Astrocyte of the spinal cord (primary cell): ENCODE measurements around the gene PDCD1LG2.

Experiments used
- DNase-seq: peaks from one replicate; pipeline ENCODE4 v3.0.0; 2011; ENCODE audit warnings: low read depth, low spot score
- H3K4me3 ChIP-seq: 2 replicates; pipeline ENCODE4 v1.5.1; 2011; ENCODE audit warnings: low read depth, mild to moderate bottlenecking, low read length, moderate library complexity
- in situ Hi-C: cut with HindIII; loops from 2 replicates; pipeline ENCODE4 v1.10.0; 2017; ENCODE audit warnings: low sequenced_read_pairs
- TF ChIP-seq, protein P1 (sequence below): IDR thresholded peaks from 2 replicates; pipeline ENCODE4 v1.5.1; 2012; ENCODE audit warnings: low read depth, mild to moderate bottlenecking, low read length, inconsistent platforms

PDCD1LG2 gene

GRCh38 chr9:5566054-5566618 is 55.8 kb downstream of the PDCD1LG2 start:
- TF ChIP-seq, protein P1, sequence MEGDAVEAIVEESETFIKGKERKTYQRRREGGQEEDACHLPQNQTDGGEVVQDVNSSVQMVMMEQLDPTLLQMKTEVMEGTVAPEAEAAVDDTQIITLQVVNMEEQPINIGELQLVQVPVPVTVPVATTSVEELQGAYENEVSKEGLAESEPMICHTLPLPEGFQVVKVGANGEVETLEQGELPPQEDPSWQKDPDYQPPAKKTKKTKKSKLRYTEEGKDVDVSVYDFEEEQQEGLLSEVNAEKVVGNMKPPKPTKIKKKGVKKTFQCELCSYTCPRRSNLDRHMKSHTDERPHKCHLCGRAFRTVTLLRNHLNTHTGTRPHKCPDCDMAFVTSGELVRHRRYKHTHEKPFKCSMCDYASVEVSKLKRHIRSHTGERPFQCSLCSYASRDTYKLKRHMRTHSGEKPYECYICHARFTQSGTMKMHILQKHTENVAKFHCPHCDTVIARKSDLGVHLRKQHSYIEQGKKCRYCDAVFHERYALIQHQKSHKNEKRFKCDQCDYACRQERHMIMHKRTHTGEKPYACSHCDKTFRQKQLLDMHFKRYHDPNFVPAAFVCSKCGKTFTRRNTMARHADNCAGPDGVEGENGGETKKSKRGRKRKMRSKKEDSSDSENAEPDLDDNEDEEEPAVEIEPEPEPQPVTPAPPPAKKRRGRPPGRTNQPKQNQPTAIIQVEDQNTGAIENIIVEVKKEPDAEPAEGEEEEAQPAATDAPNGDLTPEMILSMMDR = no peak
- no peak overlapping the region for H3K4me3 ChIP-seq
- no peak for DNase-seq
- in situ Hi-C loops = no loop called here

GRCh38 chr9:5568868-5569267 is 58.5 kb downstream of the PDCD1LG2 start:
- DNase-seq = no peak
- TF ChIP-seq, protein P1 = no peak
- H3K4me3 ChIP-seq = no peak overlapping the region
- in situ Hi-C loops = no loop called here

DNA sequence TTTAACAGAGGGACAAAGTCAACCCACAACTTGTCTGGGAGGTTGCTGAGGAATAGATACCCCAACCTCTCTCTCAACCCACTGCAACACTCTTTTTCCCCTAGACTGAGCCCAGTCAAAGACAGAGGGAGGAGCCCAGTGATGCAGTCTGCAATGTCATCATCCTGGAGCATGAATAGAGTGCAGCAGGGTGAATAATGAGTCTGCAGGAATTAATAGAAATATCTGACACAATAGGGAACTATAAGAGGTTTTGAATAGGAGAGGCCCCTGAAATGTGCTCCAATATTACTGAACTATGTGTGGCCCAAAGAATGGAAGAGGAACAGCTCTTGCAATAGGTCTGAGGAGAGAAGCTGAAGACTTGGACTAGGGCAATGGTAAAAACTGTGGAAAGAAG is 59.1 kb downstream of the PDCD1LG2 start:
- in situ Hi-C loops = no loop called here
- no peak for DNase-seq
- TF ChIP-seq, protein P1 = no peak
- H3K4me3 ChIP-seq = no peak overlapping the region

DNA sequence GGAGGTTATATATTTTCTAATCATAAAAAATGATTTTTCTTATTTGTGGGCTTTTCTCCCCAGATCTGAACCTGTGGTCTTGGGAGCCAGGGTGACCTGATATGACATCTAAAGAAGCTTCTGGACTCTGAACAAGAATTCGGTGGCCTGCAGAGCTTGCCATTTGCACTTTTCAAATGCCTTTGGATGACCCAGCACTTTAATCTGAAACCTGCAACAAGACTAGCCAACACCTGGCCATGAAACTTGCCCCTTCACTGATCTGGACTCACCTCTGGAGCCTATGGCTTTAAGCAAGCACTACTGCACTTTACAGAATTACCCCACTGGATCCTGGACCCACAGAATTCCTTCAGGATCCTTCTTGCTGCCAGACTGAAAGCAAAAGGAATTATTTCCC is 59.6 kb downstream of the PDCD1LG2 start:
- TF ChIP-seq, protein P1 = no peak
- DNase-seq = no peak
- no peak overlapping the region for H3K4me3 ChIP-seq
- in situ Hi-C loops = no loop called here

DNA sequence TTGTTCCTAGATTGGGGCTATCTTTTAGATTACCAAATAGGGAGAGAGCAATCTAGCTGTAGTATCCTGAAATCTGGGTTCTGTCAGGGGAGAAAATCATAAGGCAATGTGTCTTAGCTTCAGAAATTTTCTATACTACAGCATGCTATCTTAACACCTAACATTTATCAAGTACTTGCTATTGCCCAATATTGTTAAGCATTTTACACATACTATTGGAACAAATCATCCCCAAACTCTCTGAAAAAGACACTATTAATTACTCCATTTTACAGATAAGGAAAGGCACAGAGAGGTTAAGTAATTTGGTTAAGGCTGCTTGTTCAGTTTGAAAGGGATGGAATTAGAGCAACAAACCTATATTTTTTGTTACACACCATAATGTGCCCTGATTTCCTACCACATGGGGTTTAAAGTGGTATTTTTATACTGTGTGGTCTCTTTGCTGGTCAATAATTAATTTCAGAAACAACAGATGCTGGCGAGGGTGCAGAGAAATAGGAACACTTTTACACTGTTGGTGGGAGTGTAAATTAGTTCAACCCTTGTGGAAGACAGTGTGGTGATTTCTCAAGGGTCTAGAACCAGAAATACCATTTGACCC is 61.4 kb downstream of the PDCD1LG2 start:
- DNase-seq = no peak
- in situ Hi-C loops = no loop called here
- TF ChIP-seq, protein P1 = no peak
- no peak overlapping the region for H3K4me3 ChIP-seq

DNA sequence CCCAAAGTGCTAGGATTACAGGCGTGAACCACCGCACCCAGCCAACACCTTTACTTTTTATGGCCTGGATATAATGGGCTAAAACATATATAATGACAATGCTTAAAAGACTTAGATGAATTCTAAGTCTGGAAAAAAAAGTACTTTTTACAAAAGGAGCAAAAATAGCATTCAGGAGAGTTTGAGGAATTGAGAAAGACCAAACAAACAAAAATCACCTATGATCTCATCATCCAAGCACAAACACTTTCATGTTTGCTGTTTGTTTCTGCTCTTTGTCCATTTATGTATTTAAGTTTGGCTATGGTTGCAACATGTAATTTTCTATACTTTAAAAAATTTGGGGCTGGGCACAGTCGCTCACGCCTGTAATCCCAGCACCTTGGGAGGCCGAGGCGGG is 63.8 kb downstream of the PDCD1LG2 start:
- TF ChIP-seq, protein P1 = no peak
- no peak for DNase-seq
- in situ Hi-C loops = no loop called here
- H3K4me3 ChIP-seq = no peak overlapping the region

DNA sequence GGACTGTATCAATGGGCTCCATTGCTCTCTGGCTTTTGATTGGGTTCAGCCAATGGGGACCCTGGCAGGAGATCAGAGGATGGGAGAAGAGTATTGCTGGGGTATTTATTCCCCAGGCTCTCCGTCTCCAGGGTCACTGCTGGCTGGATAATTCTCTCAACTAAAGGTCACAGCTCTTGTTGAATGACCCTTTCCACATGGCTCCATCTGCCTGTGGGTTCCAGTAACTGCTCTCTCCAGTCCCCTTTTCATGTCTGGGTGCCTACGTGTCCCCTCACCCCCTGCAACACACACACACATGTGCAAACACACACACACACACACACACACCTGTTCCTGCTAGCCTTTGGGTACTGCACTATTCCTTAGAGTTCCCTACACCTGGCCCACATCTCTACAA is 64.7 kb downstream of the PDCD1LG2 start:
- TF ChIP-seq, protein P1 = no peak
- in situ Hi-C loops = no loop called here
- H3K4me3 ChIP-seq = no peak overlapping the region
- DNase-seq = no peak
